DND-41 (cell line): ENCODE results near the gene ALKBH7.

Experiments
- ATAC-seq: fragments of 200-7000 bp; cut with Tn5 transposase; 3 replicates; pipeline ENCODE4 v1.9.1; 2021; ENCODE audit warnings: low read depth; ENCODE audit not compliant: insufficient read depth
- DNase-seq: peaks from one replicate; pipeline ENCODE4 v3.0.0-alpha.2; 2020
- H2AFZ ChIP-seq: 2 replicates; pipeline ENCODE4 v1.6.0; 2012; ENCODE audit warnings: low read depth, low read length
- H3K27ac ChIP-seq: 2 replicates; pipeline ENCODE4 v1.5.1; 2012; ENCODE audit warnings: low read length, inconsistent platforms
- H3K27me3 ChIP-seq: fragments of 200-600 bp; sonication (generic); 2 replicates; pipeline ENCODE4 v1.6.0; 2012; ENCODE audit warnings: low read length, mild to moderate bottlenecking, inconsistent platforms; ENCODE audit not compliant: insufficient read depth, poor library complexity
- H3K36me3 ChIP-seq: 2 replicates; pipeline ENCODE4 v1.5.1; 2012; ENCODE audit warnings: low read length, inconsistent platforms; ENCODE audit not compliant: insufficient read depth
- H3K4me1 ChIP-seq: 2 replicates; pipeline ENCODE4 v1.5.1; 2012; ENCODE audit warnings: mild to moderate bottlenecking, low read length; ENCODE audit not compliant: insufficient read depth
- H3K4me2 ChIP-seq: 2 replicates; pipeline ENCODE4 v1.6.0; 2012; ENCODE audit warnings: mild to moderate bottlenecking, moderate library complexity, low read length, inconsistent platforms; ENCODE audit not compliant: insufficient read depth
- H3K4me3 ChIP-seq, 2 experiments: fragments of 200-600 bp in 1 of 2; shearing (Covaris generic) in 1 of 2; 2 replicates each; pipeline ENCODE4 v1.5.1; 2012 to 2016; ENCODE audit warnings: inconsistent platforms in 2 of 2, low read length in 2 of 2, mild to moderate bottlenecking in 2 of 2, low read depth in 1 of 2, moderate library complexity in 1 of 2
- H3K79me2 ChIP-seq: 2 replicates; pipeline ENCODE4 v1.6.0; 2012; ENCODE audit warnings: low read length, inconsistent platforms; ENCODE audit not compliant: insufficient read depth
- H3K9ac ChIP-seq: 2 replicates; pipeline ENCODE4 v1.6.0; 2012; ENCODE audit warnings: low read depth, mild to moderate bottlenecking, inconsistent platforms, low read length, moderate library complexity
- H3K9me3 ChIP-seq: 2 replicates; pipeline ENCODE4 v1.5.1; 2012; ENCODE audit warnings: low read length, moderate library complexity, mild to moderate bottlenecking, inconsistent platforms; ENCODE audit not compliant: insufficient read depth, severe bottlenecking
- H4K20me1 ChIP-seq: 2 replicates; pipeline ENCODE4 v1.6.0; 2012; ENCODE audit warnings: low read length; ENCODE audit not compliant: insufficient read depth
- EZH2 ChIP-seq: IDR thresholded peaks from 3 replicates; pipeline ENCODE4 v1.6.1; 2012; ENCODE audit warnings: borderline replicate concordance, low read depth, mild to moderate bottlenecking, moderate library complexity, low read length, inconsistent platforms; ENCODE audit not compliant: severe bottlenecking
- TF ChIP-seq, protein P1 (sequence below): IDR thresholded peaks from 2 replicates; pipeline ENCODE4 v1.5.1; 2012; ENCODE audit warnings: borderline replicate concordance, low read length, moderate library complexity, mild to moderate bottlenecking; ENCODE audit not compliant: poor library complexity, severe bottlenecking; ENCODE audit errors: extremely low read depth

ALKBH7 gene

DNA sequence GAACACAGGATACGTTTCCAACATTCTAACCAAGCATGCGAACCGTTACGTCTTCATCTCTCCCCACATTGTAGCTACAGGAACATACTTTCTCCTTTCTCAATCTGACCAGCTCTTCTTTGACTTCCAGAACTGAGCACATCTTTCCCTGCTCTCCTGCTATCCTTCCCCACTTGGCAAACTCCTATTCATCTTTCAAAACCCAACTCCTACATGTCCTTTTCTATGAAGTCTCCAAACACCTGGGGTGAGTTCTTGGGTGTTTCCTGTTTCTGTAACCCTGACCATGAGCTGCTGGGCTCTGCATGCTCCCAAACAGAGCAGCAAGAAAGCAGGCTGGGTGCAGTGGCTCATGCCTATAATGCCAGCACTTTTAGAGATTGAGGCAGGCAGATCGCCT is 45.8 kb upstream of the ALKBH7 start:
- no peak overlapping the region for H3K4me3 ChIP-seq
- H3K4me1 ChIP-seq: no peaks in the 10 kb centered on the region
- no peak overlapping the region for H3K27ac ChIP-seq
- H3K9ac ChIP-seq: no peak overlapping the region
- DNase-seq (no peak), ATAC-seq (no peak)
- no peaks in the 10 kb centered on the region for H3K79me2 ChIP-seq
- H3K27me3 ChIP-seq: no peaks in the 10 kb centered on the region
- no peak overlapping the region for H2AFZ ChIP-seq
- H4K20me1 ChIP-seq: no peaks in the 10 kb centered on the region
- H3K9me3 ChIP-seq: no peaks in the 10 kb centered on the region
- H3K36me3 ChIP-seq: no peaks in the 10 kb centered on the region
- TF ChIP-seq, protein P1, sequence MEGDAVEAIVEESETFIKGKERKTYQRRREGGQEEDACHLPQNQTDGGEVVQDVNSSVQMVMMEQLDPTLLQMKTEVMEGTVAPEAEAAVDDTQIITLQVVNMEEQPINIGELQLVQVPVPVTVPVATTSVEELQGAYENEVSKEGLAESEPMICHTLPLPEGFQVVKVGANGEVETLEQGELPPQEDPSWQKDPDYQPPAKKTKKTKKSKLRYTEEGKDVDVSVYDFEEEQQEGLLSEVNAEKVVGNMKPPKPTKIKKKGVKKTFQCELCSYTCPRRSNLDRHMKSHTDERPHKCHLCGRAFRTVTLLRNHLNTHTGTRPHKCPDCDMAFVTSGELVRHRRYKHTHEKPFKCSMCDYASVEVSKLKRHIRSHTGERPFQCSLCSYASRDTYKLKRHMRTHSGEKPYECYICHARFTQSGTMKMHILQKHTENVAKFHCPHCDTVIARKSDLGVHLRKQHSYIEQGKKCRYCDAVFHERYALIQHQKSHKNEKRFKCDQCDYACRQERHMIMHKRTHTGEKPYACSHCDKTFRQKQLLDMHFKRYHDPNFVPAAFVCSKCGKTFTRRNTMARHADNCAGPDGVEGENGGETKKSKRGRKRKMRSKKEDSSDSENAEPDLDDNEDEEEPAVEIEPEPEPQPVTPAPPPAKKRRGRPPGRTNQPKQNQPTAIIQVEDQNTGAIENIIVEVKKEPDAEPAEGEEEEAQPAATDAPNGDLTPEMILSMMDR: no peak
- no peak for TF ChIP-seq EZH2
- no peak overlapping the region for H3K4me2 ChIP-seq

DNA sequence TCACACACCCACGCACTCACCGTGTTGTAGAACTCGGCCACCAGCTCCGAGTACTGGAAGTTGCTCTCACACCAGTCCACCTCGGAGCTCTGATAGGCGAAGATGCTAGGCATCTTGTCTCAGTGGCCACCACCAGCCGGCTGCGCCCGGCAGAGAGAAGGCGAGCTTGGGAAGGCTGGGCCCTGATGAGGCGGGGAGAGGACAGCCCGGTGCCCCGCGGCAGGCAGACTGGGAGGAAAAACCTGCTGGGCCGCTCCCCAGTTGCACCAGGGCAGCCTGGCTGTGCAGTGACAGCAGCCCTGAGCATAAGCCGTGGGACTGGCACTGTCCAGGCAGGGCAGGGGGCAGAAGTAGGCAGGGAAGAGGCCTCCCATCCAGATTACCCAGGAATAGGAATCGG is 39.2 kb upstream of the ALKBH7 start, which contains the start of gene ACER1:
Gene ACER1 (minus strand): TSS at position 174 of the 400 bp plus-strand sequence. CDS start 61 bp downstream, at position 113.
- Histone ChIP-seq H3K9me3 (no peaks in the 10 kb centered on the region), H3K27me3 (no peaks in the 10 kb centered on the region), H2AFZ (no peak within 1 kb of the TSS), H3K36me3 (no peaks in the 10 kb centered on the region), H4K20me1 (no peaks in the 10 kb centered on the region), H3K79me2 (no peaks in the 10 kb centered on the region), H3K4me3 (no peak within 1 kb of the TSS), H3K4me1 (no peaks in the 10 kb centered on the region), H3K4me2 (no peak within 1 kb of the TSS), H3K27ac (no peak within 1 kb of the TSS), H3K9ac (no peak within 1 kb of the TSS)
- ATAC-seq: no peak
- no peak for TF ChIP-seq EZH2
- TF ChIP-seq, protein P1: no peak
- no peak for DNase-seq

GRCh38 chr19:6334490-6335285 is 37.9 kb upstream of the ALKBH7 start:
- ATAC-seq (no peak), DNase-seq (no peak)
- H3K4me3 ChIP-seq: no peak overlapping the region
- no peak overlapping the region for H3K27ac ChIP-seq
- no peak overlapping the region for H2AFZ ChIP-seq
- H3K79me2 ChIP-seq: no peaks in the 10 kb centered on the region
- H3K4me2 ChIP-seq: no peak overlapping the region
- H3K36me3 ChIP-seq: no peaks in the 10 kb centered on the region
- H4K20me1 ChIP-seq: no peaks in the 10 kb centered on the region
- no peaks in the 10 kb centered on the region for H3K4me1 ChIP-seq
- H3K27me3 ChIP-seq: no peaks in the 10 kb centered on the region
- TF ChIP-seq, protein P1: no peak
- no peak for TF ChIP-seq EZH2
- H3K9ac ChIP-seq: no peak overlapping the region
- H3K9me3 ChIP-seq: no peaks in the 10 kb centered on the region
